Measurements from ENCODE around the gene TIMM23.
"Not testable (repeated sequence)": the region's sequence is repeated elsewhere in the genome, so short reads cannot be mapped to it uniquely, and the experiment has no call there.

Gene TIMM23

DNA sequence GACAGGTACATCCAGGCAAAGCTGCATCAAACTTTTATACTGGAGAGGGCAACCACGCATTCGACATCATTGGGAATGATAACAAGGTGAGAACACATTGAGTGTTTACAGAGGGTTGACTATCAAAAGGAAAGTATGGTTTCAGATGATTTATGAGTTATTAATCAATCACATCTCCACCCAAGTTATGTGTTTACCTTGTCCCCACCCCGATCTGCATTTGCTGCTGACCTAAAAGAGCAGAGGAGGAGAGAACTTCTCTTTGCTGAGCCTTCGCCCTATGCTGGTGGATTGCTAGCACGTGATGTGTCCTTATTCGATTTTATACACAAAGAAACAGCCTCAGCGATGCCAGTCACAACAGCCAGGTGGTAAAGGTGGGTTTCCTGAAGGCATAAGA lies 74.0 kb downstream of the TIMM23 start, which contains the start of gene MSMB:
MSMB (minus strand) TSS at position 9 of the 400 bp plus-strand sequence. CDS start 32 bp downstream, outside the sequence.
- H3K36me3 ChIP-seq (ENCODE audit: insufficient read depth, low read length) = no peaks in the 10 kb centered on the region

DNA sequence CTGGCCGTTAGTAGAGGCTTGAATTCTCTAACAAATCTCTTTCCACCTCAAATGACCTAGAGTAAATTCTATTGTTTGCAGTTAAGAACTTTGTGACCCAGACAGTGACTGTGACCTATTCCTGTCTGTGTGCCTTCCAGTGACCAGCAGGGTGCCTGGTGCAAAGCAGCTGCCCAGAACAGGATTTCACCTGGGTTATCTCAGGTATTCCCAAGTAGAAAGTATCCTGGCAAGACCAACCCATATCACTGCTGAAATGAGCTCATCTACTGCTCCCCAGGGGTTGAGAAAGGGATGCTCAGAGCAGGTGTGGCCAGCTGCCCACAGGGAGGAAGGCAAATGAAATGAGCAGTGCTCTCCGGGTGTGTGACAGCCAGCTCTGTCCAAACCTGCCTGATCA lies 75.9 kb downstream of the TIMM23 start:
- Histone ChIP-seq H3K36me3 (ENCODE audit: insufficient read depth, low read length) (no peaks in the 10 kb centered on the region), H3K4me1 (ENCODE audit: insufficient read depth, low read length) (peaks cover 16% of the 10 kb centered on the region), H3K9ac (ENCODE audit: low read depth, low read length) (no peak overlapping the region), H3K9me3 (ENCODE audit: control insufficient read depth, insufficient read depth, low read length) (no peaks in the 10 kb centered on the region)

More for the DNA sequence above, 74.0 kb downstream of the TIMM23 start, which contains the start of gene MSMB:
- peaks cover 4% of the 10 kb centered on the region; the same call in 1 of the 2 replicates for H3K4me1 ChIP-seq (ENCODE audit: insufficient read depth, low read length)
- no peak within 1 kb of the TSS for H3K9ac ChIP-seq (ENCODE audit: low read depth, low read length)
- no peaks in the 10 kb centered on the region for H3K9me3 ChIP-seq (ENCODE audit: control insufficient read depth, insufficient read depth, low read length)

DNA sequence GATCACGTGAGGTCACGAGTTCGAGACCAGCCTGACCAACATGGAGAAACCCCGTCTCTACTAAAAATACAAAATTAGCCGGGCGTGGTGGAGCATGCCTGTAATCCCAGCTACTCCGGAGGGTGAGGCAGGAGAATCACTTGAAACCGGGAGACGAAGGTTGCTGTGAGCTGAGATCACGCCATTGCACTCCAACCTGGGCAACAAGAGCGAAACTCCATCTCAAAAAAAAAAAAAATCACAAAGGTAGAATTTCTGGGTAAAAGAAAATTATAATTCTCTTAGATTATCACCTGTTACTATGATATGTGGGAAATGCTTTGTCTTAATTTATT lies 77.2 kb downstream of the TIMM23 start:
- not testable (repeated sequence) for H3K9ac ChIP-seq (ENCODE audit: low read depth, low read length); H3K36me3 ChIP-seq (ENCODE audit: insufficient read depth, low read length); H3K9me3 ChIP-seq (ENCODE audit: control insufficient read depth, insufficient read depth, low read length)
- peaks cover 29% of the 10 kb centered on the region for H3K4me1 ChIP-seq (ENCODE audit: insufficient read depth, low read length)

DNA sequence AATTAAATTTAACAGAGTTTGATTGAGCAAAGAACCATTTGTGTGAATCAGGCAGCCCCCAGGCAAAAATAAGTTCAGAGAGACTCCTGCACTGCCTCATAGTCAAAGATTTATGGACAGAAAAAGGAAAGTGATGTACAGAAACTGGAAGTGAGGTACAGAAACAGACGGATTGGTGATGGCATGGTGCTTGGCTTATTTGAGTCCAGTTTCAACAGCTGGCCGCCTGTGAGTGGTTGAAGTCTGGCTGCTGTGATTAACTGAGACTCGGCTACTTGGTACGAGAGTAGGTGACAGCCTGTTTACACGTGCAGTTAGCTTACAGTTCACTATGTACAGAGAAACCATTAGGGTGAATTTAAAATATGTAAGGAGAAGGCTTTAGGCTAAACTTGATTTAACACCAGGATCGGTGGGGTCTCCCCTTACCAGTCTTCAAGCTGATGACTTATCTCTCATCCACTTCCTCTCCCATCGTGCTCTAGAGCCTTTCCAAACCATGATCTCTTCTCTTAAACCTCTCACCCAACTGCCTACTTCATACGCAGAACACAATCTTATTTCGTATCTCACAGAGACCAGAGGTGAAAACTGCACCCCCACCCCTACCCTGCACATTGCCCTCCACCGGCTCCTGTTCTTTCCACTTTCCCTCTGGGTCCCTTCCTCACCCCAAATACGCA lies 78.8 kb downstream of the TIMM23 start:
- H3K9ac ChIP-seq (ENCODE audit: low read depth, low read length) = no peak overlapping the region

DNA sequence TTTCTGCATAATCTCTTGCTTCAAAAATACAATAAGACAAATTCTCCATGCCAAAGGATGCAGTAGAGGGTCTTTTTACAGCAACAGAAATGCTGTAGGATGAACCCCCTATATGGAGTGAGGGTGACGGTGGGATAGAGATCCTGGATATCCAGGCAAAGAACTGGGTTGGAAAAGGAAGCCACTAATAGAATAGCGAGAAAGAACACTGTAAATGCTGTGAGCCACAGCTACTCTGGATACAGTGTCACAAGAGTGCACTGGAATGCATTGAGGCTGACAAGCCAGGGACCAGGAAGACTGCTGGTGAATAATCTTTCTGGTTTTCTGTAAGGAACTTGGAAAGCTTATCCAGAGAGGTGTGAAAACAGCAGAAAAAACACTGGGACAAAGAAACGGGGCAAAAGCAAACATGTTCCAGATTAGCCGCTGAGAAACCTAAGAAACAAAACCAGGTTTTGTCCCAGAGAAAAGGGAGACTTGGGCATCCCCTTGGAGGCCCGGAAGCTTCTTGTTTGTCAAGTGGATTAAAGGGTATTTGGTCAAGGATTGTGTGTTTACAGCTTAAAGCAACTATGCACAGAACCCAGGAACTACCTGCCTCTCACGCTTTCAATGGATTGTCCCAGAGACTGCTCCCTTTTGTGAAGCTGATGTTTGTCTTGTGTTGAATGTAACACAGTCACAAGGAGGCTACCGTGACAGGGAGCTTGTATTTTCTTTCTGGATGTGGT lies 79.9 kb downstream of the TIMM23 start:
- no peak overlapping the region for H3K9ac ChIP-seq (ENCODE audit: low read depth, low read length)
- no peaks in the 10 kb centered on the region for H3K36me3 ChIP-seq (ENCODE audit: insufficient read depth, low read length)
- peaks cover 3% of the 10 kb centered on the region; the same call in 1 of the 2 replicates for H3K9me3 ChIP-seq (ENCODE audit: control insufficient read depth, insufficient read depth, low read length)
- H3K4me1 ChIP-seq (ENCODE audit: insufficient read depth, low read length) = peaks cover 30% of the 10 kb centered on the region

More for the DNA sequence above, 78.8 kb downstream of the TIMM23 start:
- Histone ChIP-seq H3K4me1 (ENCODE audit: insufficient read depth, low read length) (peaks cover 30% of the 10 kb centered on the region), H3K36me3 (ENCODE audit: insufficient read depth, low read length) (no peaks in the 10 kb centered on the region), H3K9me3 (ENCODE audit: control insufficient read depth, insufficient read depth, low read length) (no peaks in the 10 kb centered on the region)

DNA sequence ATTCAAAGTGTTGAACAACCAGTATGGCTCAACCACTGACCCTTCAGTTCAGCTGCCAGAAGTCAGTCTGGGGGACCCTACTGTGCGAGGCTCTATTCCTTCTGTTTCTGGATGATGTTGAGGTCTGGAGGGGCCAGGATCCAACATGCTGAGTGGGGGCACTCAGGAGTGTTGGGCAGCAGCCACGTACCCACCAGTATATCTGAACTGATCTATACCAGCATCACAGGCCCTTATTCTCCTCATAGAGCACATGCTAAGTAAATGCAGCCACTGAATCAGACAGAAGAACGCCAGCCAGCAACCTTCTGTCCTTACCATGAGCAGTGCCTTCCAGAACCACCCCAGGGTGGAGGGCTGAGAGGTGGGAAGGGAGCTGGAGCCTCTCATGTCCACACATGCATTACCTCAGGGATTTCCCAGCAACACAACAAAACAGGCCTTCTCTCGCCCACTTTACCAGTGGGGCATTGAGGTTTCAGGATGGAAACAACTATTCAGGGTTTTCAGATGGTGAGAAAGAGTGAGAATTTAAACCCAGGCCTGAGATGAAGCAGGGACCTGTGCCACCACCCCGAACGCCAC lies 80.6 kb downstream of the TIMM23 start:
- Histone ChIP-seq H3K9ac (ENCODE audit: low read depth, low read length) (no peak overlapping the region), H3K4me1 (ENCODE audit: insufficient read depth, low read length) (peaks cover 30% of the 10 kb centered on the region), H3K36me3 (ENCODE audit: insufficient read depth, low read length) (no peaks in the 10 kb centered on the region), H3K9me3 (ENCODE audit: control insufficient read depth, insufficient read depth, low read length) (peaks cover 5% of the 10 kb centered on the region; the same call in 1 of the 2 replicates)
